Pancreas (tissue), 10 donors: ENCODE results near the gene ANKS1B. TPM values are rescaled to one million over a fixed set of nuclear protein-coding genes. Genes with fewer than 3 reads are reported as not detected.

Experiments used
- ATAC-seq, 4 donors: fragments of 200-7000 bp; cut with Tn5 transposase; one replicate each; pipeline versions ENCODE4 v1.8.0 to v1.9.1; 2020; ENCODE audit warnings: mild to moderate bottlenecking in 4 of 4, moderate library complexity in 4 of 4
- DNase-seq, 6 donors: peaks; one replicate each; pipeline ENCODE4 v3.0.0-alpha.2; 2020
- FAIRE-seq: peaks from 2 replicates; lab custom pipeline; 2012; peaks lifted over from hg19 to GRCh38; lab: Jason Lieb, UNC
- H3K27ac ChIP-seq, 4 donors: fragments of 200-600 bp; sonication (generic); 1 replicate in 3 of 4; 2 replicates in 1 of 4; pipeline versions ENCODE4 v1.5.0 to v1.8.0; 2020
- H3K27me3 ChIP-seq, 4 donors: fragments of 200-600 bp; one replicate each; pipeline ENCODE4 v1.8.0; 2021
- H3K36me3 ChIP-seq, 3 donors: fragments of 200-600 bp; sonication (generic) in 1 of 3; one replicate each; pipeline versions ENCODE4 v1.5.0 to v1.8.0; 2020 to 2021
- H3K4me1 ChIP-seq, 3 donors: fragments of 200-600 bp; one replicate each; pipeline ENCODE4 v1.8.0; 2021
- H3K4me3 ChIP-seq, 4 donors: fragments of 200-600 bp; sonication (generic) in 2 of 4; one replicate each; pipeline versions ENCODE4 v1.5.0 to v1.8.0; 2020 to 2021
- H3K9me3 ChIP-seq, 4 donors: fragments of 200-600 bp; one replicate each; pipeline ENCODE4 v1.8.0; 2021
- CTCF ChIP-seq, 4 donors: fragments of 200-600 bp; sonication (generic) in 3 of 4; IDR thresholded peaks; one replicate each; pipeline versions ENCODE4 v1.5.0 to v1.8.0; 2021; ENCODE audit warnings: antibody characterized with exemption in 4 of 4
- WGBS, 2 donors: extraction: QIAGEN DNeasy Blood & Tissue Kit; methylation state at CpG; one replicate each; pipeline ENCODE4 v1.1.7; 2013; 5-methylcytosine and 5-hydroxymethylcytosine counted together
- intact Hi-C, 3 donors: fragments of 100-400 bp; cut with DNase I; formaldehyde crosslinking; loops; one replicate each; pipeline versions ENCODE4 v1.11.1 to v1.14.2; 2022
- polyA plus RNA-seq, 2 donors: library from polyadenylated mRNA; stranded (reverse); fragments of 200-250 nt; gene quantifications; one replicate each; pipeline ENCODE4 v1.2.3, GENCODE V29; 2013
- total RNA-seq, 6 donors: library from RNA; stranded (reverse); fragmentation: NEBNext Ultra II Directional in 4 of 6; extraction: Animal tissue kit (Norgen Biotek cat#: 25700) in 4 of 6; gene quantifications; one replicate each; pipeline versions ENCODE4 v1.2.1 to v1.2.4, GENCODE V29; 2021 to 2023
- donor health status: healthy with polysubstance abuse.
- donor health status: DM: no; HTN: no; CAD: no; lungs with moderate emphysema.
- donor health status: DM: no; HTN: no; CAD: no.
- donor health status: control.
- donor health status: control.
- donor health status: Bipolar disorder and iron deficiency.
- donor health status: DM: yes; HTN: yes; CAD: no.
- donor health status: DM: no; HTN: no; CAD: no.
- donor health status: DM: no; HTN: no; CAD: no.
- donor health status: DM: yes; HTN: yes; CAD: no.

The ANKS1B gene
- total and polyA plus RNA-seq, 8 donors, result 0.49 to 3.2 (median 1.9) TPM

GRCh38 chr12:99861731-99862130, 123.0 kb downstream of the ANKS1B start:
- ATAC-seq, result no peak
- no peak for DNase-seq
- FAIRE-seq, result no peak
- H3K36me3 ChIP-seq, result no peaks in the 10 kb centered on the region
- no peaks in the 10 kb centered on the region for H3K4me1 ChIP-seq
- intact Hi-C loops, result no loop called here
- 69 to 74% methylated on average over 4 of the region's 4 CpGs for WGBS, 2 donors
- H3K4me3 ChIP-seq, result no peak overlapping the region
- no peak overlapping the region for H3K27ac ChIP-seq
- no peaks in the 10 kb centered on the region for H3K9me3 ChIP-seq
- TF ChIP-seq CTCF (IDR thresholded peaks at IDR 0.05), result no peak
- no peaks in the 10 kb centered on the region for H3K27me3 ChIP-seq

- TF ChIP-seq CTCF (IDR thresholded peaks at IDR 0.05), result no peak
- no peaks in the 10 kb centered on the region for H3K27me3 ChIP-seq
- FAIRE-seq (no peak), ATAC-seq (no peak), DNase-seq (no peak)
- H3K27ac ChIP-seq, result no peak overlapping the region
- H3K36me3 ChIP-seq, result no peaks in the 10 kb centered on the region
- H3K4me3 ChIP-seq, result no peak overlapping the region
- H3K4me1 ChIP-seq, result no peaks in the 10 kb centered on the region
- intact Hi-C loops, result no loop called here
- no peaks in the 10 kb centered on the region for H3K9me3 ChIP-seq
- 76 to 78% methylated on average over 1 of the region's 1 CpG for WGBS, 2 donors
These were observed 125.6 kb downstream of the ANKS1B start for GRCh38 chr12:99859126-99859525.

DNA sequence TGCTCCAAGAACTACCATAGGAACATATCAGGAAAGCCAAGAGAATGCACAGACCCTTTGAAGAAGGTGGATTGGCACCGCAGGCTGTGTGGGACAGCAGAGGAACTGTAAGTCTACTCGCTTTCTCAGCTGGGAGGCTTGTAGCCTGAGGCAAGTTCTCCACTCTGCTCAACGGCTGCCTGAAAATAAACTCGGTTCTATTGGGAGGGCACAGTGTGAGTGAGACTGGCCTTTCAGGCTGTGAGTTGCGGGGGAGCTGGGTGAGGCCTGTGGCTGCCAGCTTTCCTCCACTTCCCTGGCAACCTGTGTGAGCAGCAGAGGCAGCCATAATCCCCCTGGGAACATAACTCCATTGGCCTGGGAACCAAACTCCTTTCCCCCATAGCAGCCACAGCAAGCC, 132.1 kb downstream of the ANKS1B start:
- no peak for DNase-seq
- Histone ChIP-seq H3K4me3 (no peak overlapping the region), H3K9me3 (no peaks in the 10 kb centered on the region), H3K4me1 (no peaks in the 10 kb centered on the region), H3K27me3 (no peaks in the 10 kb centered on the region), H3K27ac (no peak overlapping the region), H3K36me3 (no peaks in the 10 kb centered on the region)
- ATAC-seq, result no peak
- intact Hi-C loops, result no loop called here
- FAIRE-seq, result no peak
- no peak for TF ChIP-seq CTCF (IDR thresholded peaks at IDR 0.05)
- WGBS, 2 donors, result 75 to 80% methylated on average over 5 of the region's 5 CpGs

GRCh38 chr12:99847936-99848335, 136.8 kb downstream of the ANKS1B start:
- no peaks in the 10 kb centered on the region for H3K9me3 ChIP-seq
- no peak for TF ChIP-seq CTCF (IDR thresholded peaks at IDR 0.05)
- DNase-seq (no peak), FAIRE-seq (no peak), ATAC-seq (no peak)
- H3K4me3 ChIP-seq, result no peak overlapping the region
- H3K27me3 ChIP-seq, result no peaks in the 10 kb centered on the region
- intact Hi-C loops, result no loop called here
- H3K36me3 ChIP-seq, result no peaks in the 10 kb centered on the region
- no peak overlapping the region for H3K27ac ChIP-seq
- no peaks in the 10 kb centered on the region for H3K4me1 ChIP-seq

- Histone ChIP-seq H3K36me3 (no peaks in the 10 kb centered on the region), H3K4me3 (no peak overlapping the region), H3K9me3 (no peaks in the 10 kb centered on the region), H3K27ac (no peak overlapping the region), H3K4me1 (no peaks in the 10 kb centered on the region), H3K27me3 (no peaks in the 10 kb centered on the region)
- no peak for FAIRE-seq
- no peak for TF ChIP-seq CTCF (IDR thresholded peaks at IDR 0.05)
- intact Hi-C loops, result no loop called here
- 83 to 86% methylated on average over 2 of the region's 2 CpGs for WGBS, 2 donors
- no peak for ATAC-seq
- DNase-seq, result no peak
These were observed 150.0 kb downstream of the ANKS1B start for GRCh38 chr12:99834710-99835109.
